HEK293T (cell line): ENCODE measurements around the gene NR2C1.

Experiments
- CTCF ChIA-PET: fragments of 350-600 bp; formaldehyde crosslinking; extraction: SDS; loops from one replicate; lab custom pipeline; 2021; ENCODE audit warnings: antibody characterized with exemption, inconsistent platforms; lab: Yijun Ruan, JAX
- POLR2A ChIA-PET: fragments of 350-600 bp; formaldehyde crosslinking; extraction: SDS; loops from one replicate; lab custom pipeline; 2020; ENCODE audit warnings: antibody characterized with exemption, inconsistent platforms; lab: Yijun Ruan, JAX
- DNase-seq: peaks from one replicate; pipeline ENCODE4 v3.0.0; 2012; ENCODE audit warnings: mixed read lengths; ENCODE audit errors: extremely low spot score
- ARNT ChIP-seq: fragments of 450-650 bp; IDR thresholded peaks from 2 replicates; pipeline ENCODE4 v1.6.1; 2017; ENCODE audit warnings: mild to moderate bottlenecking
- BHLHE40 ChIP-seq: fragments of 450-650 bp; IDR thresholded peaks from 2 replicates; pipeline ENCODE4 v1.6.1; 2016; ENCODE audit warnings: mild to moderate bottlenecking, moderate library complexity, borderline replicate concordance
- CTBP1 ChIP-seq: fragments of 450-650 bp; IDR thresholded peaks from 2 replicates; pipeline ENCODE4 v1.6.1; 2016; ENCODE audit warnings: borderline replicate concordance
- ELF4 ChIP-seq: fragments of 450-650 bp; IDR thresholded peaks from 2 replicates; pipeline ENCODE4 v1.6.1; 2017; ENCODE audit warnings: antibody characterized with exemption
- FOXA1 ChIP-seq: fragments of 450-650 bp; IDR thresholded peaks from 2 replicates; pipeline ENCODE4 v1.6.1; 2016; ENCODE audit warnings: mild to moderate bottlenecking
- FOXK2 ChIP-seq: fragments of 450-650 bp; IDR thresholded peaks from 2 replicates; pipeline ENCODE4 v1.6.1; 2016; ENCODE audit warnings: mild to moderate bottlenecking
- FOXM1 ChIP-seq: fragments of 450-650 bp; IDR thresholded peaks from 2 replicates; pipeline ENCODE4 v1.6.1; 2017; ENCODE audit warnings: mild to moderate bottlenecking, borderline replicate concordance
- HDGF ChIP-seq: fragments of 450-650 bp; IDR thresholded peaks from 2 replicates; pipeline ENCODE4 v1.6.1; 2017; ENCODE audit warnings: antibody characterized with exemption, borderline replicate concordance
- L3MBTL2 ChIP-seq: fragments of 450-650 bp; conservative IDR thresholded peaks from 2 replicates; pipeline ENCODE4 v1.6.1; 2016; ENCODE audit warnings: mild to moderate bottlenecking
- LEF1 ChIP-seq: fragments of 450-650 bp; IDR thresholded peaks from 2 replicates; pipeline ENCODE4 v1.6.1; 2017; ENCODE audit warnings: mild to moderate bottlenecking, borderline replicate concordance
- NFRKB ChIP-seq: fragments of 450-650 bp; IDR thresholded peaks from 2 replicates; pipeline ENCODE4 v1.6.1; 2016; ENCODE audit warnings: mild to moderate bottlenecking, moderate library complexity
- PKNOX1 ChIP-seq: fragments of 450-650 bp; IDR thresholded peaks from 2 replicates; pipeline ENCODE4 v1.6.1; 2016
- SP1 ChIP-seq: fragments of 450-650 bp; IDR thresholded peaks from 2 replicates; pipeline ENCODE4 v1.6.1; 2017
- SUZ12 ChIP-seq: fragments of 450-650 bp; IDR thresholded peaks from 2 replicates; pipeline ENCODE4 v1.6.1; 2016; ENCODE audit warnings: mild to moderate bottlenecking
- TARDBP ChIP-seq: fragments of 450-650 bp; IDR thresholded peaks from 2 replicates; pipeline ENCODE4 v1.6.1; 2016
- ZNF384 ChIP-seq: fragments of 450-650 bp; IDR thresholded peaks from 2 replicates; pipeline ENCODE4 v1.6.1; 2016

NR2C1 gene

DNA sequence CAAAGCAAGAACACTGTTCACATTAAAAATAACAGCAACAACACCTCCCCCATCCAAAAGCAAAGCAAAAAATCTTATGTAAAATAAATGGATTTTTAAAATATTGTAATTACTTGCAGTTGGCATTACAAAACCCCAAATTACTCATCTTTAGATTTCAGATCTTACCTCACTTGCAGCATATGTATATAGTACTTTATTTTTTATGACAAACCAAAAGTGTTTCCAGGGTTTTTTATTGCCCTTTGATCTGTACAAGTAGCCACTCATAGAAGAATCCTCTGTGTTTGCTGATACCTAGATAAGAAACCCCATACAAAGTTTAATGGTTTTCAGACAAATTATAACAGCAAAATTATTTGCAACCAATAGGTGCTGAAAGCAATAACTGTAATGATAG lies 12.2 kb upstream of the NR2C1 start:
- CTCF ChIA-PET, result no interaction called here
- no peak for DNase-seq
- TF ChIP-seq ELF4 (no peak), FOXK2 (no peak), HDGF (no peak), SP1 (no peak), NFRKB (no peak), LEF1 (no peak), TARDBP (no peak), ZNF384 (no peak), FOXA1 (no peak), PKNOX1 (no peak)
- POLR2A ChIA-PET, result interaction anchor here (2.1 kb wide), 1 partner anchor 12 kb away, joined by 10 read pairs; the partner anchor contains the start of gene NR2C1

DNA sequence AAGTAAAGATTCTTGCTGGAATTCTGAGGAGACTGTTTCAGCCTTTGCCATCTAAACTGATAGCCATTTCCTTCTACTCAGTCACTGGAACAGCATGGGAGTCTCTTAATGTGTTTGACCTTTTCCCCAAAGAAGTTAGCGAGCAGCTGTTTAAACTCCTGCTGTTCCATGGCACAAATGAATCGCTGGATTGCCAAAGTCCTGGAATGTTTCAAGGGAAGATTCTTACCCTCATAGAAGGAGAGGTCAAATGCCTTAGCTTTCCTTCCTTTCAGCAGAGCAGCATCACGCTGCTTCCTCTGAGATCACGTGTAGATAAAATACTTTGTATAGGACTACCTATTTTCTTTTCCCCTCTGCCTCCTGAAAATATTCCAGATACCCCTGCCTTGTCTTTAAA lies 10.5 kb upstream of the NR2C1 start:
- peak; percentile 13 for DNase-seq
- TF ChIP-seq BHLHE40, result no peak
- TF ChIP-seq NFRKB, result no peak
- no peak for TF ChIP-seq ARNT
- TF ChIP-seq SP1, result no peak
- no peak for TF ChIP-seq FOXK2
- TF ChIP-seq FOXA1, result no peak
- no peak for TF ChIP-seq L3MBTL2
- TF ChIP-seq CTBP1, result no peak
- no peak for TF ChIP-seq LEF1
- no peak for TF ChIP-seq TARDBP
- no peak for TF ChIP-seq FOXM1
- TF ChIP-seq SUZ12, result no peak
- ChIA-PET POLR2A (interaction anchor here (1.1 to 2.1 kb wide), 2 partner anchors 11 to 80 kb away, joined by 3 to 10 read pairs; partner anchors contain the start of genes NDUFA12 and NR2C1), CTCF (interaction anchor here (0.6 to 1.0 kb wide), 3 partner anchors 11 to 229 kb away, joined by 3 to 6 read pairs (median 4); partner anchors contain the start of gene NR2C1)

- CTCF ChIA-PET, result interaction anchor here (0.6 to 0.9 kb wide), 2 partner anchors 10 to 229 kb away, joined by 3 to 6 read pairs; partner anchors contain the start of gene NR2C1
- no peak for DNase-seq
- POLR2A ChIA-PET, result interaction anchor here (0.7 to 1.1 kb wide), 2 partner anchors 80 to 134 kb away, joined by 3 read pairs; partner anchors contain the start of genes FGD6, NDUFA12 and VEZT
- TF ChIP-seq BHLHE40 (no peak), FOXM1 (no peak), L3MBTL2 (no peak), ZNF384 (no peak), TARDBP (no peak), HDGF (no peak), PKNOX1 (no peak), CTBP1 (no peak), LEF1 (no peak), SP1 (no peak), ARNT (no peak), NFRKB (no peak)
Measured at GRCh38 chr12:95083471-95083870, 10.1 kb upstream of the NR2C1 start.

GRCh38 chr12:95077341-95077740 lies 3.9 kb upstream of the NR2C1 start:
- CTCF ChIA-PET, result no interaction called here
- TF ChIP-seq ZNF384 (no peak), PKNOX1 (no peak), NFRKB (no peak), FOXA1 (no peak), L3MBTL2 (no peak), FOXM1 (no peak), CTBP1 (no peak), SP1 (no peak)
- DNase-seq, result no peak
- POLR2A ChIA-PET, result no interaction called here

DNA sequence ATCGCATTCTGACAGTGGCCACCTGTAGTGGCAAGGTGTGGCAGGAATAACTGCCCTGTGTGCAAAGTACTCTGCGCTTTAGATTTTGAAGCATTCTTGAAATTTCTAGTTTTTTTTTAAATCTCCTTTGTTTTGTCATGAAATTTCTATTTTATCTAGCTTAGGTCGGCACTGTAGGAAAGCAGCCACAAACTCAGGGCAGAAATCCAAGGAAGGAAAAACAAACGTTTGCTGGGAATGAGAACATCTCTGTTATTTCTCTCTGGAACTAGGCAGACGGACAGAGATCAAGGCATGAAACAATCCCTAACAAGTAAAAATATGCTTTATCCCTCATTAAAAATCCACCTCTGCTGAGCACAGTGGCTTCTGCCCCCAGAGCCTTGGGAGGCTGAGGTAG lies 1.3 kb upstream of the NR2C1 start:
- TF ChIP-seq NFRKB, result no peak
- no peak for TF ChIP-seq L3MBTL2
- TF ChIP-seq FOXA1, result no peak
- no peak for TF ChIP-seq PKNOX1
- no peak for TF ChIP-seq CTBP1
- no peak for TF ChIP-seq TARDBP
- TF ChIP-seq FOXM1, result no peak
- no peak for TF ChIP-seq HDGF
- TF ChIP-seq SUZ12, result no peak
- no peak for TF ChIP-seq ZNF384
- no peak for TF ChIP-seq ELF4
- TF ChIP-seq ARNT, result no peak
- TF ChIP-seq BHLHE40, result no peak
- TF ChIP-seq LEF1, result no peak
- TF ChIP-seq SP1, result no peak
- TF ChIP-seq FOXK2, result no peak
- CTCF ChIA-PET, result no interaction called here
- no peak for DNase-seq
- POLR2A ChIA-PET, result no interaction called here
